MM.1S (cell line): Measurements from ENCODE around the gene CEP63.
"Not testable (repeated sequence)": the region's sequence is repeated elsewhere in the genome, so short reads cannot be mapped to it uniquely, and the experiment has no call there.

Experiments used
- DNase-seq: peaks from one replicate; pipeline ENCODE4 v3.0.0-alpha.2; 2015
- H2AFZ ChIP-seq: fragments of 300-600 bp; sonication (generic); 2 replicates; pipeline ENCODE4 v1.6.0; 2016; ENCODE audit warnings: antibody characterized with exemption, low read length
- H3F3A ChIP-seq: fragments of 300-600 bp; sonication (generic); 2 replicates; pipeline ENCODE4 v1.6.1; 2016; ENCODE audit warnings: mild to moderate bottlenecking, antibody characterized with exemption, low read length, moderate library complexity, mixed read lengths; ENCODE audit not compliant: insufficient read depth
- H3K27ac ChIP-seq: fragments of 300-600 bp; sonication (generic); 2 replicates; pipeline ENCODE4 v1.5.1; 2016; ENCODE audit warnings: mild to moderate bottlenecking, low read length
- H3K27me3 ChIP-seq: fragments of 300-600 bp; sonication (generic); replicated peaks from 2 replicates; pipeline ENCODE4 v1.6.0; 2016; ENCODE audit warnings: low read length; ENCODE audit not compliant: insufficient read depth
- H3K36me3 ChIP-seq: fragments of 300-600 bp; sonication (generic); replicated peaks from 2 replicates; pipeline ENCODE4 v1.6.1; 2016; ENCODE audit warnings: mild to moderate bottlenecking, low read length, mixed read lengths; ENCODE audit not compliant: insufficient read depth
- H3K4me1 ChIP-seq: fragments of 300-600 bp; sonication (generic); 2 replicates; pipeline ENCODE4 v1.6.1; 2016; ENCODE audit warnings: low read length, mixed read lengths
- H3K4me2 ChIP-seq: fragments of 300-600 bp; sonication (generic); 2 replicates; pipeline ENCODE4 v1.6.0; 2016; ENCODE audit warnings: low read depth, low read length
- H3K4me3 ChIP-seq: fragments of 300-600 bp; sonication (generic); 2 replicates; pipeline ENCODE4 v1.5.1; 2016; ENCODE audit warnings: low read length, mixed read lengths
- H3K79me2 ChIP-seq: fragments of 300-600 bp; sonication (generic); 2 replicates; pipeline ENCODE4 v1.6.1; 2016; ENCODE audit warnings: mixed run types, low read length, mixed read lengths
- H3K9ac ChIP-seq: fragments of 300-600 bp; sonication (generic); 2 replicates; pipeline ENCODE4 v1.6.1; 2016; ENCODE audit warnings: low read length, mixed read lengths
- H3K9me2 ChIP-seq: fragments of 300-600 bp; sonication (generic); replicated peaks from 2 replicates; pipeline ENCODE4 v1.6.1; 2016; ENCODE audit warnings: mild to moderate bottlenecking, low read length, mixed read lengths; ENCODE audit not compliant: insufficient read depth
- H3K9me3 ChIP-seq: fragments of 300-600 bp; sonication (generic); replicated peaks from 2 replicates; pipeline ENCODE4 v1.6.1; 2016; ENCODE audit warnings: mild to moderate bottlenecking, low read length, mixed read lengths; ENCODE audit not compliant: insufficient read depth
- H4K20me1 ChIP-seq: fragments of 300-600 bp; sonication (generic); 2 replicates; pipeline ENCODE4 v1.6.1; 2016; ENCODE audit warnings: mild to moderate bottlenecking, low read length, moderate library complexity, mixed read lengths; ENCODE audit not compliant: insufficient read depth
- CTCF ChIP-seq: fragments of 300-600 bp; sonication (generic); IDR thresholded peaks from 2 replicates; pipeline ENCODE4 v1.5.1; 2016; ENCODE audit warnings: antibody characterized with exemption, low read length, mixed read lengths
- EZH2 ChIP-seq: fragments of 300-600 bp; sonication (generic); optimal IDR thresholded peaks from 2 replicates; pipeline ENCODE3; 2017; ENCODE audit warnings: low read depth, mild to moderate bottlenecking, antibody characterized with exemption, low read length, mixed read lengths
- EZH2phosphoT487 ChIP-seq: fragments of 300-600 bp; sonication (generic); IDR thresholded peaks from 2 replicates; pipeline ENCODE4 v1.6.1; 2018; ENCODE audit warnings: antibody characterized with exemption, low read length

The CEP63 gene

DNA sequence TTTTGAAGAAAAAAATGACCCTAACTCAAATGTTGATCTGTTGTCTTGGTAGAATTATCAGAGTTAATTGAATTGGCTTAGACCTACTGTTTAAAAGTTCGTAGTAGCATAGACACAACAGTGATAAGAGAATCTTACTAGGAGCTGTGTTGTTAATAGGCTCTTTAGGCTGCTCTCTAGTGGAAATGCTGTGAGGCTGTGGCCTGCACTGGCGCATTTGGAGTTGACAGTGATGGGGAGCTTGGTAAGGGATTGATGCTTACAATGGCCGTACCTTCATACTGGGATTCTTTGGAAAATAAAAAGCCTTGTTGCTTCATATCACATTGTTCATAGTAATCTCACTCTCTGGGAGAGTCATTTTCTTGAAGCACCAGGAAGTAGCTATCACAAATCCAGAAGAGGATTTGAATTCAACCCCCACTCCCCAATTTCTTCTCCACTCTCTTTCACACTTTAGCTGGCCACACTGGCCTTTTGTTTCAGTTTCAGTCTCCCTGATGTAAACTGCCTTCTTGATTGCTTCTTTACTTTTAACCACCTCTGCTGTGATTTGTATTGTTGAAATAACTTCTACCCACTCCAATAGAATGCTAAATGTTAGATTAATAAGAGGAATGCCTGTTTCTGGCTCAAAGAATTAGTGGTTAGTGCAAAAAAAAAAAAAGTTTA lies 56.6 kb downstream of the CEP63 start:
- Histone ChIP-seq H3K79me2 (no peaks in the 10 kb centered on the region), H3K4me1 (peaks cover 6% of the 10 kb centered on the region), H3K4me2 (peak overlapping the region; percentile 1; the same call in 1 of the 2 replicates), H3K9ac (no peak overlapping the region), H3K27ac (no peak overlapping the region), H3K36me3 (no peaks in the 10 kb centered on the region; the same call in 1 of the 2 replicates), H3K9me2 (no peaks in the 10 kb centered on the region), H2AFZ (no peak overlapping the region), H4K20me1 (no peaks in the 10 kb centered on the region), H3K4me3 (no peak overlapping the region), H3F3A (no peaks in the 10 kb centered on the region), H3K27me3 (no peaks in the 10 kb centered on the region), H3K9me3 (no peaks in the 10 kb centered on the region)
- DNase-seq, result no peak
- TF ChIP-seq EZH2 (no peak), CTCF (no peak), EZH2phosphoT487 (no peak)

DNA sequence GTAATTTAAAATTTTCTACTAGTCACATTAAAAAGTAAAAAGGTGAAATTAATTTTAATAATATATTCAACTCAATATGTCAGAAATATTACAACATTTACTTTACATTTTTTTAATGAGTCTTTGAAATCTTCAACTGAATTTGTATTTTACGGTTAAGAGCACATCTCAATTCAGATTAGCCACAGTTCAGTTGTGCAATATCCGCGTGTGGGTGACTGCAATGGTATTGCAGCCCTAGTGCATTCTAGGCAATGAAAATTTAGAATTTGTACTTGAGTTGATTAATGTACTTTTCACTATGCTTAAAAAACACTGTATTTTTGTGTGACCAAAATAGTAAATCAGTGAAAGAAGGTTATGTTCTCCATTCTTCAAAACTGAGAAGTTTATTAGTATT lies 57.3 kb downstream of the CEP63 start:
- Histone ChIP-seq H3K36me3 (no peaks in the 10 kb centered on the region; the same call in 1 of the 2 replicates), H3K4me2 (no peak overlapping the region), H3K27me3 (no peaks in the 10 kb centered on the region), H3K4me3 (no peak overlapping the region), H3K27ac (no peak overlapping the region), H3K9me3 (no peaks in the 10 kb centered on the region), H3F3A (no peaks in the 10 kb centered on the region), H3K4me1 (peaks cover 6% of the 10 kb centered on the region), H3K9me2 (no peaks in the 10 kb centered on the region), H3K9ac (no peak overlapping the region), H4K20me1 (no peaks in the 10 kb centered on the region), H3K79me2 (no peaks in the 10 kb centered on the region), H2AFZ (no peak overlapping the region)
- TF ChIP-seq EZH2phosphoT487, result no peak
- no peak for TF ChIP-seq EZH2
- TF ChIP-seq CTCF, result no peak
- DNase-seq, result no peak

- H3K79me2 ChIP-seq, result no peaks in the 10 kb centered on the region
- no peak overlapping the region for H3K9ac ChIP-seq
- no peak overlapping the region for H3K4me2 ChIP-seq
- H3K4me1 ChIP-seq, result peaks cover 6% of the 10 kb centered on the region
- no peaks in the 10 kb centered on the region for H4K20me1 ChIP-seq
- H3K36me3 ChIP-seq, result peaks cover 2% of the 10 kb centered on the region; the same call in 1 of the 2 replicates
- no peaks in the 10 kb centered on the region for H3F3A ChIP-seq
- H3K27me3 ChIP-seq, result no peaks in the 10 kb centered on the region
- H3K9me3 ChIP-seq, result no peaks in the 10 kb centered on the region
- H3K27ac ChIP-seq, result no peak overlapping the region
- TF ChIP-seq EZH2 (no peak), CTCF (no peak), EZH2phosphoT487 (no peak)
- H3K4me3 ChIP-seq, result no peak overlapping the region
- no peak overlapping the region for H2AFZ ChIP-seq
- DNase-seq, result no peak
- H3K9me2 ChIP-seq, result no peaks in the 10 kb centered on the region
Measured at GRCh38 chr3:134544316-134544715, 58.5 kb downstream of the CEP63 start.

- H3K4me3 ChIP-seq, H3K27me3 ChIP-seq, H3K4me2 ChIP-seq, H3K9ac ChIP-seq, DNase-seq, H3F3A ChIP-seq, H3K36me3 ChIP-seq, H2AFZ ChIP-seq, H3K4me1 ChIP-seq, H3K9me3 ChIP-seq, H4K20me1 ChIP-seq, H3K79me2 ChIP-seq, H3K27ac ChIP-seq, H3K9me2 ChIP-seq: not testable (repeated sequence)
Measured at GRCh38 chr3:134544783-134545182, 58.9 kb downstream of the CEP63 start.
